ENCODE measurements around the gene KRT1.
"Not testable (repeated sequence)": the region's sequence is repeated elsewhere in the genome, so short reads cannot be mapped to it uniquely, and the experiment has no call there.

KRT1 gene

GRCh38 chr12:52680363-52680762 lies at the start of gene KRT1:
Gene KRT1 (minus strand): TSS chr12:52680407. CDS start chr12:52680348, 59 bp downstream.
- in situ Hi-C loops (cut with MboI; ENCODE audit: low sequenced_read_pairs) = no loop called here

- in situ Hi-C loops (cut with MboI; ENCODE audit: low sequenced_read_pairs) = no loop called here
Observed at GRCh38 chr12:52729147-52729546, 48.9 kb upstream of the KRT1 start.

DNA sequence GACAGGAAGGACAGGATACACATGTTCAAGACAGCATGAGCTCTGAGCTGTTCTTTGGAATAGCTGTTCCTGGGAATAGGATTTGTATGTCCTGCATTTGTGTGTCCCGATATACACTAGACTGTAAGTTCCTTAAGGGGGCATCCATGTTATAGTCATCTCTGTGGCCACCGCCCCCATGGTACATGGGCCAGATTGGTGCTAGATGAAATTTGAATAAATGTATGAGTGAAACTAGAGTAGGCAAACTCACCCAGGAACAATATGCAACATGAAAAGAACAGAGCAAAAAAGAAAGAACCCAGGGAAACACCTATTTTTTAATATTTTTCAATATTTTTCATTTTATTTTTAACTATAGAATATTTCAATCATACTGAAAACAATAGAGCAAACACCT lies 48.2 kb upstream of the KRT1 start:
- in situ Hi-C loops (cut with MboI; ENCODE audit: low sequenced_read_pairs) = no loop called here

DNA sequence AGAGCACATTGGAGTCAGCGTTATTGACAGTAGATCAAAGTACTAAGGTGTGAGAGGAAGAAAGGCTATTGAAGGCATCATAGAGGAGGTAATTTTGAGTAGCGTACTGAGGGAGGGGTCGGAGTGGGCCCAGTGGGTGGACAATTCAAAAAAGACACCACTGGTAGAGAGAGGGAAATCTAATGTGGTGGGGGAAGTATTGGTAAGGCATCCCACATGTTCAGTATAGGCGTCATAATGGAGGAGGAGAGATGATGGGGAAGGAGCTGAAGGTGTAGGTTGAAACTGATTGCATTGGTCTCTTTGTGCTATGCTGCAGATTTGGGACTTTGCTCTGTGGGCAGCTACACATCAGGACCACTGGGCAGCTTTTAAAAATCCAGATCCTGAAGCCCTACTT lies 46.8 kb upstream of the KRT1 start:
- in situ Hi-C loops (cut with MboI; ENCODE audit: low sequenced_read_pairs) = no loop called here

GRCh38 chr12:52726451-52726850 lies 46.2 kb upstream of the KRT1 start:
- in situ Hi-C loops (cut with MboI; ENCODE audit: low sequenced_read_pairs) = no loop called here

DNA sequence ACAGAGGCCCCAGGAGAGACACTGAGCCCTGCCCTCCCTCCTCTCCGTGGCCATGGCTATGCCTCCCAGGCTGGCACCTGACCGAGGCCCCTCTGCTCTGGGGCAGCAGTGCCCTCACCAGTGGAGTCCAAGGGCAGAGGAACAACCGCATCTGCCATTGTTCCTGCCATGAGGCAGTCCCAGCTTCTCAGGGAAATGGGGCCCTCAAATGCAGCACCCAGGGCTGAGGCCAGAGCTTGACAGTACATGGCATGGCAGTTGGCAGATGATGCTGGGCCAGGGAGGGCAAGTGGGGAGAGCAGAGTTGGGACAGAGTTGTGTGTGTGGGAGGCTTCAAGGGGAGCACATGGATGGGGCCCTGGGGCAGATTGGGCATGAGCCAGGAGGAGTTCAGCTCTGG lies 44.2 kb upstream of the KRT1 start:
- in situ Hi-C loops (cut with MboI; ENCODE audit: low sequenced_read_pairs) = no loop called here

DNA sequence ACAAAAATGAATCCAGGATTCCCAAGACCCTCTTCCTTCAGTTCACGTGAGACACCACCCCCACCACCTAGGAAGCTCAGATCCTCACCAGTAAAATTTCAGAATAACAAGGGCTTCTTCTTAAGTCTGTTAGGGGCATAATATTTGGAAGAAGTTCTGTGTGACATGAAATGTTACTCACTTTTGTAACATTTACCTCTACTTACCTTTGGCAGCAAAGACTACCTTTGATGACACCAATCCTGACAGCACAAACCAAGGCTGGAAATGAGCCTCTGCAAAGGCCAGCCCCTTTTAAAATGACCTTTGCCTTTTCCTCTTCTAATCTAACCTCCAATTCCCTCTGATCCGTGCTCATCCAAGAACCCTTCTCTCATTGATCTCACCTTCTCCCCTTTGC lies 42.5 kb upstream of the KRT1 start:
- in situ Hi-C loops (cut with MboI; ENCODE audit: low sequenced_read_pairs) = no loop called here

GRCh38 chr12:52721838-52722470 lies 41.7 kb upstream of the KRT1 start:
- in situ Hi-C loops (cut with MboI; ENCODE audit: low sequenced_read_pairs) = no loop called here

DNA sequence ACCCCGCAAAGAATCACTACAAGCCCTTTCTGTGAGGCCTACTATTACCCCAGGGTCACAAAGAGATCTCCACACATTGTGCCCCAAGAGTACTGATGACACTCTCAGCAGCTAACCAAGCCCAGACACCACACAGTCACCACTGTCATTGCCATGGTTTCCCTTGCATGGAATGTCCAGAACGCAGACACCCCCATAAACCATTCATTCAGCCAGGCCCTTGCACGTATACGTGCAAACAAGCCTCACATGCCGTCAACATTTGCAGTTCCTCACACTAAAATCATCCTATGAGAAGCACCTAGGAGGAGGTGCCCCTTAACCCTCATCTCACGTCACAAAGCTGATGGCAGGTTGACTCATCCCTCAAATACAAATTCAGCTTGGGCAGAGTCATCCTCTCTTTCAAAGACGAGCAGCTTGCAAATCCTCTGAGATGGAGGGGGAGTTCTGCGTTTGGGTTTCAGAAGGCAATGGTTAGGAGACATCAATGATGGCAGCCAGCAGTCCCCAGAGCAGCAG lies 40.2 kb upstream of the KRT1 start:
- in situ Hi-C loops (cut with MboI; ENCODE audit: low sequenced_read_pairs) = no loop called here

DNA sequence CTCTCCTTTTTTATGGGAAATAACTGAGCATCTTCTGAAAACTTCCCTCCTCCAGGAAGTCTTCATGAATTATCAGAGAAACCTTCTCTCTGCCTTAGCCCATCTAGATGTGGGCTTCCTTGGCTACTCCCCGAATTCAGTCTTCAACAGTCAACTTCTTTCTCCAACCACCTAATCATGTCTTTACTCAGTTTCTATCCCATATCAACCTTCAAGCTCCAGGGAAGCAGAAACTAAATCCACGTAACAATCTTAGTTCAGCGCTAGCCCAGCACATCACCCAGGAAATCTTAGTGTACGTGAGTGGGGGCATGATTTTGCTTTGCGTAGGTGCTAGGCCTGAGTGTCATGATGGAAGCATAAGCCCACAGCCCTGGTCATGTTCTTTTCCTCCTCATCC lies 35.9 kb upstream of the KRT1 start:
- in situ Hi-C loops (cut with MboI; ENCODE audit: low sequenced_read_pairs) = no loop called here

GRCh38 chr12:52715416-52715815 lies 35.2 kb upstream of the KRT1 start:
- in situ Hi-C loops (cut with MboI; ENCODE audit: low sequenced_read_pairs) = no loop called here

- in situ Hi-C loops (cut with MboI; ENCODE audit: low sequenced_read_pairs) = no loop called here
Observed at GRCh38 chr12:52714887-52715281, 34.7 kb upstream of the KRT1 start.

GRCh38 chr12:52713960-52714886 lies 34.0 kb upstream of the KRT1 start:
- in situ Hi-C loops (cut with MboI; ENCODE audit: low sequenced_read_pairs) = no loop called here

GRCh38 chr12:52712122-52712521 lies 31.9 kb upstream of the KRT1 start:
- in situ Hi-C loops (cut with MboI; ENCODE audit: low sequenced_read_pairs) = not testable (repeated sequence)

DNA sequence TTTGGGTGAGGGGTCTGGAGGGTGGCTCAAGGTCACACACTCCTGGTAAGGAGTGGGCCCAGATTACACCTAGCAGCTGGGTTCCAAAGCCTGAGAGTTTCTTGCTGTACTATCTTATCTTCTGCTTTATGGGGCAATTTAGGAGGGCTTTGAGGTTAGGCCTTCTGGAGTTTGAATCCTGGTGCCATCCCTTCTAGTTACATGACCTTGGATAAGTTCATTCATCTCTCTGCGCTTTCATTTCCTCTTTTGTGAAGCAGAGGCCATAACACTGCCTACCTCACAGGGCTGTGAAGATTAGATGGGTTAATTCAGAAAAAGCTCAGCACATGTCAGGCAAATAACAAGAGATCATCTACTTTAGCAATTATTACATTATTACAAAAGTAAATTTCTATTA lies 30.5 kb upstream of the KRT1 start:
- in situ Hi-C loops (cut with MboI; ENCODE audit: low sequenced_read_pairs) = no loop called here

DNA sequence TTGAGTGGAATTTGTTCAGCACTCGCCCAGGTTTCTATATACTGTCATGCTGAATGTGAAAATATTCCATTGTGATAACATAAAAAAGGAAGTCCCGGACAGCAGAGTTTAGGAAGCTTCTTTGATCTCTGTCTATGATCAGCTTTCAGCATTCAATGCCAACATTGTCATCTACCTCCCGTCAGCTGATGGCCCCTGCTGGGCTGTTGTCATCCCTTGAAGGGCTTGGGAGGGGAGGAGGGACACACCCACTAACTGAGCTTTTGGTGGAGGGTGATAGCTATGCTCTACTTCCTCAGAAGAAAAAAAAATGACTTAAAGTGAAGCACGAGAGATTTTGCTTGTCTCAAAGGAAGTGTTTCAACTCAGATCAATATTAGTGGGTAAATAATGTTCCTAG lies 27.8 kb upstream of the KRT1 start:
- in situ Hi-C loops (cut with MboI; ENCODE audit: low sequenced_read_pairs) = no loop called here

GRCh38 chr12:52704464-52704863 lies 24.3 kb upstream of the KRT1 start:
- in situ Hi-C loops (cut with MboI; ENCODE audit: low sequenced_read_pairs) = no loop called here

DNA sequence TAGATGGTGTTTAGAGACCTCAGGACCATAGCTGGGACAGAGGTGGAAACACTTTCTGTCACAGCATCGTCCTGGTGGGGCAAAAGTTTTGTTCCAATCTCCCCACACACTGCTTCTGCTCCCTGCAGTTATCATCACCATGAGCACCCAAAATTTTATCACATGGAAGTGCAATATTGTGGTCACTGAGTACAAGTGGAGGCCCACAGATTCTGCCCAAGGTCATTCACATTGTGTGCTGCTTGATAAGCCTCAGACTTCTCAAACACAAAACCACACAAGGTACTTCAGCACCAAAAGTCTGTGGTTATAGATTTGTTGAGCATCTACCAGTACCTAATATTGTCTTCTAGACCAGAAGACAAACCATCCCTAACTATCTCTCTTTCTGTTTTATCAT lies 23.7 kb upstream of the KRT1 start:
- in situ Hi-C loops (cut with MboI; ENCODE audit: low sequenced_read_pairs) = no loop called here

GRCh38 chr12:52703424-52703823 lies 23.2 kb upstream of the KRT1 start, which contains the start of gene KRT77:
Gene KRT77 (minus strand): TSS chr12:52703524. CDS start chr12:52703434, 90 bp downstream.
- in situ Hi-C loops (cut with MboI; ENCODE audit: low sequenced_read_pairs) = no loop called here

DNA sequence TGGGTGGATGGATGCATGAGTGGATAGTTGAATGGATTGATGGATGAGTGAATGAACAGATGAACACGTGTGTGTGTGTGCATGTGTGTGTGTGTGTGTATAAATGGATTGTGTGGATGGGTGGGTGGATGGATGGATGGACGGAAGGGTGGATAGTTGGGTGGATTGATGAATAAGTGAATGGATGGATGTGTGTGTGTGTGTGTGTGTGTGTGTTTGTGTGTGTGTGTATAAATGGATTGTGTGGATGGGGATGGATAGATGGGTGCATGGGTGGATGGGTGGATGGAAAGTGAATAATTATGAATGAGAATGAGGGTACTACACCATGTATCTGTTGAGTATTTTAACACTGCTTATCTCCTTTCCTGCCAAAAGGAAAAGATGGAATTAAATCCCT lies 22.1 kb upstream of the KRT1 start:
- in situ Hi-C loops (cut with MboI; ENCODE audit: low sequenced_read_pairs) = no loop called here

- in situ Hi-C loops (cut with MboI; ENCODE audit: low sequenced_read_pairs) = no loop called here
Observed at GRCh38 chr12:52701281-52701680, 21.1 kb upstream of the KRT1 start.

- in situ Hi-C loops (cut with MboI; ENCODE audit: low sequenced_read_pairs) = no loop called here
Observed at GRCh38 chr12:52699960-52700359, 19.8 kb upstream of the KRT1 start.

Measured in HL-60/S4 treated with phorbol 12-myristate 13-acetate at 8.2 ng/mL for 4 days and 3 days (cell line).